GM04503 (cell line): ENCODE measurements around the gene GADL1.

Source experiments
- DNase-seq: peaks from one replicate; pipeline ENCODE4 v3.0.0-alpha.2; 2012; ENCODE audit warnings: low read depth

GADL1 gene

GRCh38 chr3:30811151-30811795 is 83.2 kb downstream of the GADL1 start:
- DNase-seq, result no peak

- no peak for DNase-seq
Measured at GRCh38 chr3:30810625-30811024, 83.8 kb downstream of the GADL1 start.

- DNase-seq, result no peak
Measured at GRCh38 chr3:30805695-30806094, 88.8 kb downstream of the GADL1 start.

- no peak for DNase-seq
Measured at GRCh38 chr3:30804984-30805383, 89.5 kb downstream of the GADL1 start.

- no peak for DNase-seq
Measured at GRCh38 chr3:30795176-30795575, 99.3 kb downstream of the GADL1 start.

GRCh38 chr3:30793740-30794139 is 100.7 kb downstream of the GADL1 start:
- DNase-seq, result no peak

- no peak for DNase-seq
Measured at GRCh38 chr3:30790150-30790549, 104.3 kb downstream of the GADL1 start.

GRCh38 chr3:30786365-30786764 is 108.1 kb downstream of the GADL1 start:
- DNase-seq, result no peak

- no peak for DNase-seq
Measured at GRCh38 chr3:30779686-30780287, 114.7 kb downstream of the GADL1 start.

GRCh38 chr3:30778933-30779332 is 115.5 kb downstream of the GADL1 start:
- no peak for DNase-seq

- no peak for DNase-seq
Measured at GRCh38 chr3:30777426-30778113, 116.9 kb downstream of the GADL1 start.

- no peak for DNase-seq
Measured at GRCh38 chr3:30776186-30776815, 118.2 kb downstream of the GADL1 start.

GRCh38 chr3:30775040-30775439 is 119.4 kb downstream of the GADL1 start:
- DNase-seq, result no peak

GRCh38 chr3:30774062-30774461 is 120.4 kb downstream of the GADL1 start:
- DNase-seq, result no peak

- peak; percentile 85 for DNase-seq
Measured at GRCh38 chr3:30770387-30770786, 124.1 kb downstream of the GADL1 start.

GRCh38 chr3:30768703-30769550 is 125.5 kb downstream of the GADL1 start:
- no peak for DNase-seq

GRCh38 chr3:30768046-30768445 is 126.4 kb downstream of the GADL1 start:
- no peak for DNase-seq

- DNase-seq, result no peak
Measured at GRCh38 chr3:30766522-30766921, 127.9 kb downstream of the GADL1 start.

- DNase-seq, result no peak
Measured at GRCh38 chr3:30764891-30765290, 129.6 kb downstream of the GADL1 start.

GRCh38 chr3:30764281-30764680 is 130.2 kb downstream of the GADL1 start:
- DNase-seq, result no peak

GRCh38 chr3:30761374-30761773 is 133.1 kb downstream of the GADL1 start:
- no peak for DNase-seq

GRCh38 chr3:30760737-30761136 is 133.7 kb downstream of the GADL1 start:
- no peak for DNase-seq
